HG03378 (cell line): ENCODE data around the gene B9D2.

Experiments used
- ATAC-seq: cut with Tn5 transposase; IDR thresholded peaks from one replicate; pipeline ENCODE4 v1.9.1; 2021; ENCODE audit warnings: mild to moderate bottlenecking, moderate library complexity; ENCODE audit not compliant: unreplicated experiment

The B9D2 gene

GRCh38 chr19:41330481-41330880 is 33.5 kb downstream of the B9D2 start:
- ATAC-seq = no peak

GRCh38 chr19:41328842-41329225 is 35.1 kb downstream of the B9D2 start:
- no peak for ATAC-seq

DNA sequence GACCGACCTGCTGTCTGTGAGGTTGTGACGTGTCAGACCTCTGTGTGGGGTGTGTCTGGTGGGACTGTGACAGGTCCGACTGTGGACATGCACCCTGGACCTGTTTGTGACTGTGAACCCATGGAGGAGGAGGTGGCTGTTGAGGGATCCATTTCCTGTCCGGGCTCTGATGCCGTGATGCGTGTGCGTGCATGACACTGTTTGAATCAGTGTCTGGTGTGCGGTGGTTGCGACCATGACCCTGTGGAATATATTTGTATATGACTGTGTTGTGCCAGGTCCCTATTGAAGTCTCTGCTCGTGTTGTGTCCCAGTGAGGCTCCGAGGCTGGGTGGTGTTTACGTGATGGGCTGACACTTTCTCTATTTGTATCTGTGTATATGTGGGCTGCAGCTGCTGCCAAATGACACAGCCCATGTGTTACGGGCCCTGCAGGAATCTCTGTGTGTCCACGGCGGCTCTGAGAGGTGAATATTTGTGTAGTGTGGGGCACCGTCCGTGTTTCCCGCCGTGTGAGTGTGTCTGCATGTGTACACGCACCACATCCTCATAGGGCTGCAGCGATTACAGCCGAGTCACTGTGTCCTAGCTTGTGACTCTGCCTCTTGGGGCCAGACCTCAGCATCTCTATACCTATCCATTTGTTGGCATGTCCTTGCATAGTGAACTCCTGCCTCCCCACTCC is 35.6 kb downstream of the B9D2 start:
- no peak for ATAC-seq

GRCh38 chr19:41327576-41328156 is 36.3 kb downstream of the B9D2 start:
- no peak for ATAC-seq

DNA sequence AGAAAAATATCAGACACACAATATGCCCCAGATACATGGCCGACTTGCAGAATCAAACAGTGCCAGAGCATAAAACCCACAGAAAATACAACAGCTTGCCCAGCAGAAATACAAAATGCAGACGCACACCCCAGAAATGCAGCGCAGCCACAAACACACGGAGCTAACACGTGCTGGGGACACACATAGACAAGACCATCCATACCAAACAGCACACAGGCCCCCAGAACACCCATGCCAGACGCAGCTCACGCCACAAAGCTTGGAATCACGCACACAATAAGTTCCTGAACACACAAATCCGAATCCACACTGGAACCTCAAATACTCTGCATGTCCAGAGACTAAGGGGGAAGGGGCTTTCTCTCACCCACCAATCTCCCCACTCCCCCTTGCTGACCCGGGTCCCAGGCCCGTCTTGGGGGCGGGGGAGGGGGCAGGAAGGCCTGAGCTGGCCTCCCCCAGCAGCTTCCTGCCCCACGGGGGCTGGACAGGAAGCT is 36.8 kb downstream of the B9D2 start:
- no peak for ATAC-seq

- ATAC-seq = no peak
These were observed 37.8 kb downstream of the B9D2 start for GRCh38 chr19:41325947-41326706.

DNA sequence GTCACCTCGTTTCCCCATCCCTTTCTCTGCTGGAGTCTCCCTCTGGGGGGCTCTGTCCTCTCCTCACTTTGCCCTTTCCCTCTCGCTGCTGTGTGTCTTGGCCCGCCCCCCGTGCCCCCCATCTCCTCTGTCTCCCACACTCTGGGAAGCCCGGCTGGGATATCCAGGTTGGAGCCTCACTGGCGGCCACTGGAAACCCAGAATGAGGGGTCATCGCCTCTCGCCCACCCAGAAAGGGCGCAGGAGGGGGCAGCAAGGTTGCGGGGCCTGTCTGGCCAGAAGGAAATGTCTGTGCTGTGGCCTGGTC is 38.4 kb downstream of the B9D2 start:
- no peak for ATAC-seq

DNA sequence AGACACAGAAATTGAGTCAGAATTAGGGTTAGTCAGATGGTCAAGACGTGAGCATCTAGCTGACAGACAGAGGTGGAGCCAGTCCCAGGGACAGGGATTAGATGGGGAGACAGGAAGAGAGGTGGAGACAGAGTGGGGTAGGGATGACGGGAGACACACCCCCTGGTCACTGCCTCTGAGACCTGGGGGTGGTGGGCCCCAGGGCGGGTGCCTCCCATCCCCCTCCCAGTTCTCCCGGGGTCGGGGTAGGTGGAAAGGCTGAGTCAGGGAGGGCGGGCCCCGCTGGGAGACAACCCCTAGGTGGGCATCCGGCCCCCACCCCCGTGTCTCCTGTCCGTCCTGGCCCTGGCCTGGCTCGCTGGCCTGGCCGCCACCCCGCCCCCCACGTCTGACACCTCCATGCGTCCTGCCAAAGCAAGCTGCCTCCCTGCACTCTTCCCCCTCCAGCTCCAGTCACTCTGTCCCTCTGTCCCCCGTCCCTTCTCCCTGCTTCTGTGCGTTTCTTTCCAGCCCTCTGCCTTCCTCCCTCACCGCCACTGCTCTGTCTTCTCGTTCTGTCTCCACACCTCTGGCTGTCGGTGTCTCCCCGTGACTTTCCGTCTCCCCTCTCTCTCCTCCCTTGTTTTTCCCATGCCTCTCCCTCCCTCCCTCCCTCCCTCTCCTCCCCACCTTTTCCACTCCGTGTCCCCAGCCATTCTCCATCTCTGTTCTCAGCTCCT is 38.9 kb downstream of the B9D2 start:
- no peak for ATAC-seq

GRCh38 chr19:41324231-41324702 is 39.7 kb downstream of the B9D2 start:
- no peak for ATAC-seq

DNA sequence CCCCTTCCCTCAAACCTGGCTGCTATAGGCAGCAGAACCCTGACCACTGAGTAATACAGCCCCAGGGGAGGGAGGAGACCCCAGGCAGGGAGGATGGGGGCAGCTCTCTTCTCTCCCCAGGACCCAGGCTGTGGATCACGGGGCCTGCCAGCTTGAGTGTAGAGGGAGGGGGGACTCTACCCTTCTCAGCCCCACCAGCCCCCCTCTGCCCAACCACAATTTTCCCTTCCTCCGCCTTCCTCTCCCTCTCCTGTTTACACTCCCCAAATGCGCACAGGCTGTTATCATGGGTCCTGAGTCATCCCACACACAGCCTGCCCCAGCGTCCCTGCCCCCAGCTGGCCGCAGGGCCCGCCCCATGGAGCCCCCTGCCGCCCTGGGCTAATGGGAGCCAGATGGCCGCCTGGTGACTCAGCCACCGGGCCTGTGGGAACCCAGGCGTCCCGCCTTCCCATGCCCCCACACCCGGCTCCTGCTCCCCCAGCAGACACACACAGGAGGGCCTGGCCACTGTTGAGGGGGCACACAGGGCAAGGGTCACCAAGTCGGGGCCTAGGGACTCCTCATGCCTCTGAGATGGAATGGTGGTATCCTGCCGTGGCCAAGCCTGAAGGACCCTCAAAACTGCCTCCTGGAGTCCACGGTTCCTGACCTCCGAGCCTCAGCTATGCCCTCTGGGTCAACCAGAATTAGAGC is 40.4 kb downstream of the B9D2 start:
- ATAC-seq = no peak

GRCh38 chr19:41323023-41323422 is 40.9 kb downstream of the B9D2 start:
- ATAC-seq = no peak

GRCh38 chr19:41322451-41322850 is 41.5 kb downstream of the B9D2 start:
- ATAC-seq = no peak

DNA sequence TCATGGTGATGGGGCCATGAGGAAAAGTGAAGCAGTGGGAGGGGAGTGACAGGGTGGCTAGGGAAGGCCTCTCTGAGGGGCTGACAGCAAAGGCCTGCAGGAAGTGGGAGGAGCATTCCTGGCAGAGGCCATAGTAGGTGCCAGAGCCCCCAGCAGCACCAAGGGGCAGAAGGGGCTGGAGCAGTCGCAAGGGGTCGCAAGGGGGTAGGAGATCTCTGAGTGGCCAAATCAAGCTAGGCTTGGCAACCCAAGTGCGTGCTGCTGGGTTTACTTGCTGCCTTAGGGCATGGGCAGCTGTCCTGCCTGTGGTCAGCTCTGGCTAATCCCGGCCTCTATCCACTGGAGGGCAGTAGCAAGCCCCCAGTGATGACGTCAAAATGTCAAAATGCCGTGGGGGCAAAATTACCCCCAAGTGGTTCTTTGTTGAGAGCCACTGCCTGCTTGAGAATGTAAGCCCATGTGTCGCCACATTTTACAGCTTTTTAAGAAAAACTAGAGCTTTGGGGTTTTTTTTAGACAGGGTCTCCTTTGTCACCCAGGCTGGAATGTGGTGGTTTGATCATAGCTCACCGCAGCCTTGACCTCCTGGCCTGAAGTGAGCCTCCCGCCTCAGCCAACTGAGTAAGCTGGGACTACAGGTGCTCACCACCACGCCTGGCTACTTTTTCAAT is 42.2 kb downstream of the B9D2 start:
- no peak for ATAC-seq

DNA sequence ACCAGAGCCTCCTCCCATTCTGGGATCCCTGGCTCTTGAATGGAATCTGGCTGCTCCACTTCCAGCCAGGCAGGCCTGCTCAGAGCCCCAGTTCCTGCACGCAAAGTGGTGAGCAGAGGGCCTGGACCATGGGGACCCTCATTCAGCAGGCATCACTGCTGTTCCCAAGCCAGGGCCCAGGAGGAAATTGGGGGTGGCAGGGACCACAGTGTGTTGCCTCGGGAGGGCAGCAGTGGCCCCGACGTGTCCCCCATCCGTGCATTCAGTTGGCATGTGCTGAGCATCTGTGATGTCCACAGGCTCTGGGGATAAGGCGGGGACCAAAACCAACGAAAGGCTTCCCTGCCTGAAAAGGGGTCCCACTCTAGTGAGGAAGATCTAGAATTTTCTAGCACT is 42.7 kb downstream of the B9D2 start:
- no peak for ATAC-seq

DNA sequence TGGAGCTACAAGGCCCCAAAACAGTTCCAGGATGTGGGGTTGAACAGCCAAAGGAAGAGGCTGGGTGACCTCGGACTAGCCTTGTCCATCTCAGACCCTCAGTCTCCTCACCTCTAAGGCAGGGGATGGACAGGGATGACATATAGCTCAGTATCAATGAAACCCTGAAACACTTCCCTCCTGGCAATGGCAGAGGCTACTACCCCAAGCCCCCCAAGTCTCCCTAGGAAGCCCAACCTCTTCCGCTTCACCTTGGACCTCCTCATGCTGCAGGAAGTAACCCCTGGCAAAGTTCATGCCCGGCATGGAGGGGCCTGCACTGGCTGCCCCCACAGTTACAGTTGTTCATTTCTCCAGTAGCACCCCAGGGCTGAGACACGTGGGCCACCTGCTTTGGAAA is 43.4 kb downstream of the B9D2 start:
- no peak for ATAC-seq

DNA sequence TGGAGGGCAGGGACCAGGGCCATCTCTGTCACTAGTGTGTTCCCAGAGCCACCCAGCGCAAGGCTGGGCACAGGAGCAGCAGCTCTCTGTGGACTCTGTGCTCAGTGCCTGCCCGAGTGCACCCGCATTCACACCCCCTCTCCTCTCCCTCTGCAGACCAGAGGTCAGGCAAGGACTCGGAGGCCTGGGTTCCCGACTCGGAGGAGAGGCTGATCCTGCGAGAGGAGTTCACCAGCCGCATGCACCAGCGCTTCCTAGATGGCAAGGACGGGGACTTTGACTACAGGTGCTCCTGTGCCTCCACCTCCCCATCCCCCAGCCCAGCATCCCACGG is 43.8 kb downstream of the B9D2 start:
- ATAC-seq = no peak

- ATAC-seq = no peak
These were observed 44.3 kb downstream of the B9D2 start for GRCh38 chr19:41319500-41320184.

GRCh38 chr19:41318696-41319499 is 45.1 kb downstream of the B9D2 start:
- ATAC-seq = no peak

DNA sequence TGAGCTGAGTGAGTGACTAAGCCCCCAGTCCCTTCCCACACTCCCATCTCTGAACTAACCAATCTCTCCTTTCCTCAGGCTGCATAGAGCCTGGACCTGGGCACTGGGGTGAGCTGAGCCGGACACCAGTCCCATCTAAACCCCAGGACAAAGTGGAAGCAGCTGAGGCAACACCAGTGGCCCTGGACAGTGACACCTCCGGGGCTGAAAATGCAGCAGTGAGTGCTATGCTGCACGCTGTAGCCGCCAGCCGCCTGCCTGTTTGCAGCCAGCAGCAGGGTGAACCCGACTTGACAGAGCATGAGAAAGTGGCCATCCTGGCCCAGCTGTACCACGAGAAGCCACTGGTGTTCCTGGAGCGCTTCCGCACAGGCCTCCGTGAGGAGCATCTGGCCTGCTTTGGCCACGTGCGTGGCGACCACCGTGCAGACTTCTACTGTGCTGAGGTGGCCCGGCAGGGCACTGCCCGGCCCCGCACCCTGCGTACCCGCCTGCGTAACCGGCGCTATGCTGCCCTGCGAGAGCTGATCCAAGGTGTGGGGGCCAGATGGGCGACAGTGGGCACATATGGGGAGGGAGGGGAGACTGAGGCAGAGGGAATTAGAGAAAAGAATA is 47.5 kb downstream of the B9D2 start:
- ATAC-seq = no peak
